ENCODE measurements around the gene ETV5. TPM values are rescaled to one million over a fixed set of nuclear protein-coding genes. Genes with fewer than 3 reads are reported as not detected.

The ETV5 gene
- polyA plus RNA-seq, 2 of the 4 experiments (the other 2 are of a cell fraction) = 20.5 to 54.7 TPM

- TF ChIP-seq ELK1 (IDR thresholded peaks at IDR 0.05; ENCODE audit: low read depth, low read length) = no peak
- no peak for TF ChIP-seq CBX8 (IDR thresholded peaks at IDR 0.05)
These were observed 26.7 kb downstream of the ETV5 start (continued) for GRCh38 chr3:186082150-186082549.

- POLR2A ChIA-PET = interaction anchor here (2.2 kb wide), 1 partner anchor 28 kb away, joined by 4 read pairs; the partner anchor contains the start of gene ETV5
- no peaks in the 10 kb centered on the region for H3K9me3 ChIP-seq
- CTCF ChIA-PET = interaction anchor here (0.7 to 2.0 kb wide), 3 partner anchors 16 to 421 kb away, joined by 3 to 4 read pairs (median 4); no protein-coding TSS in a partner anchor
- H3K27ac ChIP-seq = no peak overlapping the region
- no peak for FAIRE-seq
- ATAC-seq = no peak
- DNase-seq (ENCODE audit: low read depth in 1 of 2, low spot score in 1 of 2) = no peak
- H3K4me2 ChIP-seq = no peak overlapping the region
- TF ChIP-seq PBX3 (IDR thresholded peaks at IDR 0.05) (no peak), ZSCAN20 (CRISPR knock-in tag; IDR thresholded peaks at IDR 0.05) (no peak), SREBF2 (IDR thresholded peaks at IDR 0.05) (no peak), HES2 (IDR thresholded peaks at IDR 0.05) (no peak), POLR2AphosphoS2 (conservative IDR thresholded peaks at IDR 0.05; ENCODE audit: low read length) (no peak), MAX (IDR thresholded peaks at IDR 0.05) (no peak)
- no peaks in the 10 kb centered on the region for H3K4me1 ChIP-seq
- WGBS (ENCODE audit: missing lambda C conversion rate) = 85% methylated on average over 2 of the region's 2 CpGs
- no peak overlapping the region for H3K4me3 ChIP-seq
These were observed 27.2 kb downstream of the ETV5 start for GRCh38 chr3:186081678-186082077.

GRCh38 chr3:186080849-186081438, 27.9 kb downstream of the ETV5 start:
- POLR2A ChIA-PET = interaction anchor here (2.2 kb wide), 1 partner anchor 28 kb away, joined by 4 read pairs; the partner anchor contains the start of gene ETV5
- 82% methylated on average over 5 of the region's 5 CpGs for WGBS (ENCODE audit: missing lambda C conversion rate)
- no peak overlapping the region for H3K4me2 ChIP-seq

More at GRCh38 chr3:186080849-186081438, 27.9 kb downstream of the ETV5 start:
- CTCF ChIA-PET = interaction anchor here (0.9 to 2.0 kb wide), 2 partner anchors 17 to 421 kb away, joined by 4 read pairs; no protein-coding TSS in a partner anchor
- no peak overlapping the region for H3K27ac ChIP-seq
- H3K9me3 ChIP-seq = no peaks in the 10 kb centered on the region
- no peaks in the 10 kb centered on the region for H3K4me1 ChIP-seq
- H3K4me3 ChIP-seq = no peak overlapping the region
- DNase-seq (ENCODE audit: low read depth in 1 of 2, low spot score in 1 of 2) = no peak
- ATAC-seq = no peak
- no peak for FAIRE-seq
- TF ChIP-seq BHLHE40 (IDR thresholded peaks at IDR 0.05; ENCODE audit: low read depth, low read length) (no peak), HDAC2 (IDR thresholded peaks at IDR 0.05) (no peak), FOSL2 (IDR thresholded peaks at IDR 0.05) (no peak), FOSL2 (CRISPR knock-in tag; IDR thresholded peaks at IDR 0.05) (no peak), ZNF302 (CRISPR knock-in tag; IDR thresholded peaks at IDR 0.05) (no peak), MAZ (IDR thresholded peaks at IDR 0.05; ENCODE audit: borderline replicate concordance, low read depth, low read length) (no peak), TFCP2L1 (CRISPR knock-in tag; IDR thresholded peaks at IDR 0.05) (no peak), RAD21 (conservative IDR thresholded peaks at IDR 0.05 in 1 of 2, IDR thresholded peaks at IDR 0.05 in 1 of 2) (no peak), MAX (IDR thresholded peaks at IDR 0.05) (no peak), RNF2 (IDR thresholded peaks at IDR 0.05; ENCODE audit: borderline replicate concordance, low read depth) (no peak), PBX3 (IDR thresholded peaks at IDR 0.05) (no peak), TP53 (CRISPR knock-in tag; IDR thresholded peaks at IDR 0.05) (no peak), GATA3 (IDR thresholded peaks at IDR 0.05; ENCODE audit: borderline replicate concordance) (no peak), EHMT2 (IDR thresholded peaks at IDR 0.05; ENCODE audit: low read depth) (no peak), RFX5 (IDR thresholded peaks at IDR 0.05) (no peak)

Data from A549 (cell line).